Kidney (tissue), 14 donors: ENCODE results near the gene NEUROD2. TPM values are rescaled to one million over a fixed set of nuclear protein-coding genes. Genes with fewer than 3 reads are reported as not detected.

Experiments
- DNase-seq, 5 donors: peaks; one replicate each; pipeline ENCODE4 v3.0.0-alpha.2; 2013 to 2020
- FAIRE-seq: peaks from 2 replicates; lab custom pipeline; 2012; peaks lifted over from hg19 to GRCh38; lab: Jason Lieb, UNC
- H3K27ac ChIP-seq, 2 donors: one replicate each; pipeline ENCODE4 v1.7.0; 2013; ENCODE audit warnings: low read depth in 2 of 2, low read length in 2 of 2, inconsistent platforms in 1 of 2
- H3K27me3 ChIP-seq: one replicate; pipeline ENCODE4 v1.7.1; 2013; ENCODE audit warnings: low read length, inconsistent platforms; ENCODE audit not compliant: control insufficient read depth, insufficient read depth
- H3K36me3 ChIP-seq, 3 donors: one replicate each; pipeline versions ENCODE4 v1.7.0 to v1.7.1; 2013; ENCODE audit warnings: low read length in 3 of 3, control low read depth in 1 of 3, inconsistent platforms in 1 of 3; ENCODE audit not compliant: insufficient read depth in 3 of 3, control insufficient read depth in 2 of 3
- H3K4me1 ChIP-seq, 3 donors: one replicate each; pipeline versions ENCODE4 v1.7.0 to v1.7.1; 2013; ENCODE audit warnings: low read length in 3 of 3, inconsistent platforms in 1 of 3, low read depth in 1 of 3; ENCODE audit not compliant: control insufficient read depth in 2 of 3, insufficient read depth in 2 of 3
- H3K4me3 ChIP-seq, 3 donors: one replicate each; pipeline versions ENCODE4 v1.7.0 to v1.8.1; 2013; ENCODE audit warnings: low read length in 3 of 3, control low read depth in 1 of 3, inconsistent platforms in 1 of 3
- H3K9ac ChIP-seq, 3 donors: one replicate each; pipeline versions ENCODE4 v1.7.0 to v1.7.1; 2013; ENCODE audit warnings: low read length in 3 of 3, control low read depth in 1 of 3, inconsistent platforms in 1 of 3
- H3K9me3 ChIP-seq, 3 donors: one replicate each; pipeline versions ENCODE4 v1.7.0 to v1.7.1; 2013; ENCODE audit warnings: low read length in 3 of 3, control low read depth in 1 of 3, inconsistent platforms in 1 of 3; ENCODE audit not compliant: control insufficient read depth in 2 of 3, insufficient read depth in 1 of 3
- CTCF ChIP-seq: IDR thresholded peaks from 3 replicates; pipeline ENCODE4 v1.5.1; 2012; ENCODE audit warnings: mild to moderate bottlenecking, moderate library complexity, borderline replicate concordance; ENCODE audit not compliant: insufficient read depth; ENCODE audit errors: extremely low read depth
- intact Hi-C: fragments of 100-400 bp; cut with DNase I; formaldehyde crosslinking; loops from one replicate; pipeline ENCODE4 v1.11.1; 2022
- polyA plus RNA-seq: library from polyadenylated mRNA; stranded (reverse); fragments of 350-450 nt; fragmentation: Illumina TruSeq; extraction: RNeasy Lipid Tissue Mini Kit (QIAGEN cat#74804); gene quantifications from one replicate; pipeline ENCODE4 v1.2.3, GENCODE V29; 2014; ENCODE audit warnings: low read depth, low replicate concordance; ENCODE audit not compliant: insufficient read depth
- total RNA-seq: library from RNA; stranded (reverse); fragmentation: NEBNext Ultra II Directional; extraction: Animal tissue kit (Norgen Biotek cat#: 25700); gene quantifications from one replicate; pipeline ENCODE4 v1.2.1, GENCODE V29; 2021
- donor health status: control.
- donor health status: control.
- donor health status: control.
- donor health status: control.
- donor health status: control.
- donor health status: DM: yes; HTN: yes; CAD: no.
- donor health status: Normal renal cell carcinoma (clear cell type).

NEUROD2 gene
- total and polyA plus RNA-seq, 2 donors from 2014 or later = not detected

GRCh38 chr17:39618956-39619785 lies 11.5 kb upstream of the NEUROD2 start:
- H3K4me1 ChIP-seq = peaks cover 0 to 8% (median 3%) of the 10 kb centered on the region in 3 donors
- H3K27me3 ChIP-seq = peaks cover 2% of the 10 kb centered on the region
- peak overlapping the region in 1 of 3 donors; percentile 59 for H3K9ac ChIP-seq
- H3K36me3 ChIP-seq = no peaks in the 10 kb centered on the region
- H3K27ac ChIP-seq = no peak overlapping the region
- no peak for TF ChIP-seq CTCF
- FAIRE-seq (no peak), DNase-seq (peak in 1 of 5 donors; percentile 69)
- intact Hi-C loops = no loop called here
- peak overlapping the region in 2 of 3 donors; percentile 68 for H3K4me3 ChIP-seq
- no peaks in the 10 kb centered on the region for H3K9me3 ChIP-seq

- Histone ChIP-seq H3K9me3 (no peaks in the 10 kb centered on the region), H3K36me3 (no peaks in the 10 kb centered on the region), H3K4me1 (peaks cover 0 to 8% (median 3%) of the 10 kb centered on the region in 3 donors), H3K9ac (peak overlapping the region in 2 of 3 donors; percentile 22 to 59), H3K4me3 (peak overlapping the region; percentile 56 to 68 (median 68)), H3K27ac (no peak overlapping the region), H3K27me3 (peaks cover 2% of the 10 kb centered on the region)
- peak in 2 of 5 donors; percentile 46 to 74 for DNase-seq
- no peak for FAIRE-seq
- no peak for TF ChIP-seq CTCF
- intact Hi-C loops = no loop called here
These were observed 10.7 kb upstream of the NEUROD2 start for GRCh38 chr17:39618246-39618913.

- Histone ChIP-seq H3K4me1 (peaks cover 0 to 4% (median 3%) of the 10 kb centered on the region in 3 donors), H3K36me3 (no peaks in the 10 kb centered on the region), H3K9ac (no peak overlapping the region), H3K9me3 (no peaks in the 10 kb centered on the region), H3K27ac (no peak overlapping the region), H3K4me3 (peak overlapping the region in 1 of 3 donors; percentile 68), H3K27me3 (peaks cover 2% of the 10 kb centered on the region)
- intact Hi-C loops = no loop called here
- TF ChIP-seq CTCF = no peak
- peak in 4 of 5 donors; percentile 54 to 91 (median 70) for DNase-seq
- no peak for FAIRE-seq
These were observed 9.9 kb upstream of the NEUROD2 start for GRCh38 chr17:39617446-39618245.
